GM21515 (cell line): ENCODE results near the gene ZNF407.
"Not testable (repeated sequence)": the region's sequence is repeated elsewhere in the genome, so short reads cannot be mapped to it uniquely, and the experiment has no call there.

ENCODE experiments used
- ATAC-seq: cut with Tn5 transposase; IDR thresholded peaks from one replicate; pipeline ENCODE4 v1.9.1; 2021; ENCODE audit not compliant: unreplicated experiment

The ZNF407 gene

GRCh38 chr18:74597662-74598349 is at the start of gene ZNF407:
Gene ZNF407, plus strand, starts transcription at chr18:74597870. Its CDS starts 33,150 bp downstream, at chr18:74631020.
- ATAC-seq: peak; percentile 73

GRCh38 chr18:74549591-74550104 is 48.0 kb upstream of the ZNF407 start:
- no peak for ATAC-seq

- ATAC-seq: no peak
Observed at GRCh38 chr18:74550886-74551285, 46.8 kb upstream of the ZNF407 start.

- ATAC-seq: no peak
Observed at GRCh38 chr18:74551452-74551851, 46.2 kb upstream of the ZNF407 start.

- ATAC-seq: peak; percentile 99
Observed at GRCh38 chr18:74551936-74552555, 45.6 kb upstream of the ZNF407 start.

- ATAC-seq: no peak
Observed at GRCh38 chr18:74556126-74556525, 41.5 kb upstream of the ZNF407 start.

- ATAC-seq: no peak
Observed at GRCh38 chr18:74558096-74558495, 39.6 kb upstream of the ZNF407 start.

GRCh38 chr18:74562131-74562730 is 35.4 kb upstream of the ZNF407 start:
- ATAC-seq: no peak

- ATAC-seq: no peak
Observed at GRCh38 chr18:74562775-74563174, 34.9 kb upstream of the ZNF407 start.

GRCh38 chr18:74563999-74564398 is 33.7 kb upstream of the ZNF407 start:
- no peak for ATAC-seq

- not testable (repeated sequence) for ATAC-seq
Observed at GRCh38 chr18:74565164-74565563, 32.5 kb upstream of the ZNF407 start.

GRCh38 chr18:74565993-74566392 is 31.7 kb upstream of the ZNF407 start:
- not testable (repeated sequence) for ATAC-seq

- ATAC-seq: no peak
Observed at GRCh38 chr18:74567822-74568221, 29.8 kb upstream of the ZNF407 start.

- ATAC-seq: no peak
Observed at GRCh38 chr18:74569401-74569800, 28.3 kb upstream of the ZNF407 start.

- ATAC-seq: no peak
Observed at GRCh38 chr18:74570266-74570665, 27.4 kb upstream of the ZNF407 start.

GRCh38 chr18:74571895-74572680 is 25.6 kb upstream of the ZNF407 start:
- ATAC-seq: no peak

GRCh38 chr18:74573053-74573452 is 24.6 kb upstream of the ZNF407 start:
- ATAC-seq: no peak

- no peak for ATAC-seq
Observed at GRCh38 chr18:74574916-74575315, 22.8 kb upstream of the ZNF407 start.

- no peak for ATAC-seq
Observed at GRCh38 chr18:74577019-74577418, 20.7 kb upstream of the ZNF407 start.

- no peak for ATAC-seq
Observed at GRCh38 chr18:74579496-74580065, 18.1 kb upstream of the ZNF407 start.

GRCh38 chr18:74582642-74583041 is 15.0 kb upstream of the ZNF407 start:
- no peak for ATAC-seq
